ENCODE data around the gene EP400. TPM values are rescaled to one million over a fixed set of nuclear protein-coding genes. Genes with fewer than 3 reads are reported as not detected.

EP400 gene
- total RNA-seq, 1 donor = 14.7 TPM

GRCh38 chr12:132009336-132009859 is 59.7 kb downstream of the EP400 start:
- no peak overlapping the region for H3K4me3 ChIP-seq (ENCODE audit: low read depth, low read length)
- TF ChIP-seq CTCF (IDR thresholded peaks at IDR 0.05; ENCODE audit: insufficient read depth, low read length) = no peak
- no peak for DNase-seq (ENCODE audit: low read depth)

GRCh38 chr12:132012919-132013568 is 63.3 kb downstream of the EP400 start:
- no peak for TF ChIP-seq CTCF (IDR thresholded peaks at IDR 0.05; ENCODE audit: insufficient read depth, low read length)
- H3K4me3 ChIP-seq (ENCODE audit: low read depth, low read length) = no peak overlapping the region
- no peak for DNase-seq (ENCODE audit: low read depth)

GRCh38 chr12:132014092-132014914 is 64.6 kb downstream of the EP400 start:
- no peak for DNase-seq (ENCODE audit: low read depth)
- no peak for TF ChIP-seq CTCF (IDR thresholded peaks at IDR 0.05; ENCODE audit: insufficient read depth, low read length)
- H3K4me3 ChIP-seq (ENCODE audit: low read depth, low read length) = no peak overlapping the region

GRCh38 chr12:132014915-132015280 is 65.2 kb downstream of the EP400 start:
- TF ChIP-seq CTCF (IDR thresholded peaks at IDR 0.05; ENCODE audit: insufficient read depth, low read length) = no peak

GRCh38 chr12:132015686-132016430 is 66.1 kb downstream of the EP400 start:
- no peak overlapping the region for H3K4me3 ChIP-seq (ENCODE audit: low read depth, low read length)
- no peak for TF ChIP-seq CTCF (IDR thresholded peaks at IDR 0.05; ENCODE audit: insufficient read depth, low read length)
- DNase-seq (ENCODE audit: low read depth) = no peak

More at GRCh38 chr12:132014915-132015280, 65.2 kb downstream of the EP400 start:
- DNase-seq (ENCODE audit: low read depth) = no peak
- H3K4me3 ChIP-seq (ENCODE audit: low read depth, low read length) = no peak overlapping the region

GRCh38 chr12:132018193-132018916 is 68.6 kb downstream of the EP400 start:
- no peak for DNase-seq (ENCODE audit: low read depth)
- no peak for TF ChIP-seq CTCF (IDR thresholded peaks at IDR 0.05; ENCODE audit: insufficient read depth, low read length)
- no peak overlapping the region for H3K4me3 ChIP-seq (ENCODE audit: low read depth, low read length)
